HL-60/S4 treated with phorbol 12-myristate 13-acetate at 8.2 ng/mL for 4 days and 3 days (cell line): Measurements from ENCODE around the gene RRAGC.

Source experiments
- in situ Hi-C: fragments of 300-500 bp; cut with MboI; formaldehyde crosslinking; loops from 2 replicates; pipeline ENCODE4 v1.15.0; 2022; ENCODE audit warnings: low sequenced_read_pairs

RRAGC gene

GRCh38 chr1:38859561-38860453 lies at the start of gene RRAGC:
Gene RRAGC, minus strand, starts transcription at chr1:38859772. Its CDS starts 126 bp downstream, at chr1:38859646.
- in situ Hi-C loops: no loop called here

DNA sequence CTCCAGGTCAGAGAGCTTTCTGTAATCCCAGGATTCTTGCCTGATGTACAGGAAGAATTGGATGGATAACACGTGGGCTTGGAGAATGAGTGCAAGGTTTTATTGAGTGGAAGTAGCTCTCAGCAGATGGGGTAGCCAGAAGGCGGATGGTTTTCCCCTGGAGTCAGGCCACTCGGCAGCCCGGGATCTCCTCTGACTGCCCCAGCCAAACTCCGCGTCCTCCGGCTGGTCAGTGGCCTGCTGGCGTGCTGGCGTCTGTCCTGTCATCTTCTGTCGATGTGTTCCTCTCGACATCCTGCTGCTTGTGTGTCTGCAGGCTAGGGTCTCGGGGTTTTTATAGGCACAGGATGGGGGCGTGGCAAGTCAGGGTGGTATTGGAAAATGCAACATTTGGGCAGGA lies 49.2 kb upstream of the RRAGC start:
- in situ Hi-C loops: no loop called here

DNA sequence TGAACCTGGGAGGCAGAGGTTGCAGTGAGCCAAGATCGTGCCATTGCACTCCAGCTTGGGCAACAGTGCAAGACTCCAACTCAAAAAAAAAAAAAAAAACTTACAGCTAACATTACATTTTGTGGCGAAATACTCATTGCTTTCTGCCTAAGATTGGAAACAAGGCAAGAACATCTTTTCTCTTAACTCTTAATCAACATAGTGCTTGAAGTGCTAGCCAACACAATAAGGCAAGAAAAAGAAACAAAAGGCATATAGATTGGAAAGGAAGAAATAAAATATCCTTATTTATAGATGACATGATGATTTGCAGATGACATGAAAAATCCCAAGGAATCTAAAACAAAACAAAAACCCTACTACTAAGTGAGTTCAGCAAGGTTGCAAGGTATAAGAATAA lies 46.4 kb upstream of the RRAGC start:
- in situ Hi-C loops: no loop called here

DNA sequence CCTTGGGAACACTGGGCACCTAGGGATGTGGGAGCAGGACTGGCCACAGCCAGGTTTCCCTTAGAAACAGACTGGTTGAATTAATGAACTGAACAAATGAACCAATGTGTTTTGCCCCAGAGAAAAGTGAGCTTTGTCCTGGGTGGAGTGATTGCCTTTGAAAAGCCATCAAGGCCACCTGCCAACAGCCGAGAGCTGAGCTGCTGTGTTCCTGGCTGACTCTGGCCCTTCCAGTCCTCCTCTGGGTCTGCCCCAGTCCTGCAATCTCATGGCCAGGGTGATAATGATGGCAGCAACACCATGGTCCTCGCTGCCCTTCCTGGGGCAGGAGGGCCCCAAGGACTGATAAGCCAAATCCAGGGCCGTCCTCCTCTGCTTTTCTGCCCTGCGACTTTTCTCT lies 40.0 kb upstream of the RRAGC start:
- in situ Hi-C loops: no loop called here

- in situ Hi-C loops: no loop called here
These were observed 39.2 kb upstream of the RRAGC start for GRCh38 chr1:38898653-38899230.

DNA sequence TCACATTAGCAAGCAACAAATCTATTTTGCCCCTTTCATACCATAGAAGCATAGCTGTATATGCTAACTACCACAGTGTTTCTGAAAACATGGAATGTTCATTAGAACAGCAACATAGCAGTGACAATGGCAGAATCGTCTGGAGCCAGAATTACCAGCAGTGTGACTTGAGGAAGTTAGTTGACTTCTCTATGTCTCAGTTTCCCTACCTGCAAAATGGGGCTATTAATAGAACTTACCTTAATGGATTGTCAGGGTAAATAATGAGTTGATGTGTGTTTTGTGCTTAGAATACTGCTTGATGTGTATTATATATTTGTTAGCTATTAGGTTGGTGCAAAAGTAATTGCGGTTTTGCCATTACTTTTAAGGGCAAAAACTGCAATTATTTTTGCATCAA lies 36.6 kb upstream of the RRAGC start:
- in situ Hi-C loops: no loop called here

- in situ Hi-C loops: no loop called here
These were observed 33.4 kb upstream of the RRAGC start for GRCh38 chr1:38892976-38893375.

- in situ Hi-C loops: no loop called here
These were observed 32.2 kb upstream of the RRAGC start for GRCh38 chr1:38891753-38892152.

DNA sequence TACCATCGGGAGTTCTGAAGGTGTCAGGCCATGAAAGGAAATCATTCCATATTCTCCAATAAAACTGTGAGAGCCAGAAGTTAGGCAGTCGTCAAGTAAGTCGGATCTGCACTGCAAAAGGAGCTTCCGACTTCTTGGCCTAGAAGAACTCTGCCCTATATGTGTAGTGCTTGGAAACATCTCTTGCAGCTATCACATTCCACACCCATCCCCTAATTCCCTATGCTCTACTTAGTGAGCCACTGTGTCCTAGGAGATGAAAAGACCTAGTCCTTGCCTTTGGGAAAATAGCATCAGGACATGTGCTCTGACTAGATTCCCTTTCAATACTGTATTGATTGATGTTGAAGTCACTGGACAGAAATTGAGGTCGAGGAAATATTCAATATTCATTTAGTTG lies 30.0 kb upstream of the RRAGC start:
- in situ Hi-C loops: no loop called here

DNA sequence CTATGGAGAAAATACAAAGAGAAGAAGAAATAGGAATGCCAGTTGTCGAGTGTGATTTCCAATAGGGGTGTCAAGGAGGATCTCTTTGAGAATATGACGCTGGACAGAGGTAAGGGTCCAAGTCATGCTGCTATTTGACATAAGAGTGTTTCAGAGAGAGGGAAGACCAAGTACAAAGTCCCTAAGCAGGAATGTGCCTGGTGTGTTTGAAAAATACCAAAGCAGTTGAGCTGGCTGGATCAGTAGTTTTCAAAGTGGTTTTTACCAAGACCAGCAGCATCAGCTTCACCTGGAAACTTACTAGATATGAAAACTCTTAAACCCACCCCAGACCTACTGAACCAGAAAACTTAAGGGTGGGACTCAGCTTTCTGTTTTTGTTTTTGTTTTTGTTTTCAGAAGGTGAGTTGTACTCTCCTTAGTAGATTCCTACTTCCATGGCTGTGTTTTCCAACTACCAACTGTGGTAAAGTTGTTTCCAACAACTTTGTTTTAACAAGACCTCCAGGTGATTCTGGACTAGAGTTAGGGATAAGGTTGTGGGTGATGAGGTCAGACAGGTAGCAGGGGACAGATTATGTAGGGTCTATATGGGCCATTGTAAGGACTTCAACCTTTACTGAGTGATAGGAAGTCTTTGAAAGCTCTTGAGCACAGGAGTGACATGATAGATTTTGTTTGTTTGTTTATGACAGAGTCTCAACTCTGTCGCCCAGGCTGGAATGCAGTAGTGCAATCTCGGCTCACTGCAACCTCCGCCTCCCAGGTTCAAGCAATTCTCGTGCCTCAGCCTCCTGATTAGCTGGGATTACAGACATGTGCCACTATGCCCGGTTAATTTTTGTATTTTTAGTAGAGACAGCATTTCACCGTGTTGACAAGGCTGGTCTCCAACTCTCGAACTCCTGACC lies 29.1 kb upstream of the RRAGC start:
- in situ Hi-C loops: no loop called here

DNA sequence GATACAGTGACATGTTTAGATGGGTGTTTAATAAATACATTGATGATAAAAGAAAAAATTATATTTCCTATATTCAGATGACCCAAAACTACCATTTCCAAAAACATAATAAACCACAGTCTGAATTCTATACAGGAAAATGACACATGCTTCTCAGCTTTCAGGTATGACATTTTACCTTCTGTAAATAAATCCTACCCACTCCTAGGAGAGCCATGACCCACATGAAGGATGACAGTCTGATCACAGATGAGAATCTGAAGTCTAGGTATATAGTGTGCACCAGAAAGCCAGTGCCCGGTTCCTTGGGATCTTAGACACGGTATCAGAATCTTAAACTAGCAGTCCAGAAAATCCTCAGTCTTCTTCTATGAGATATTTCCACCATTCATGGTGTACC lies 25.5 kb upstream of the RRAGC start:
- in situ Hi-C loops: no loop called here

DNA sequence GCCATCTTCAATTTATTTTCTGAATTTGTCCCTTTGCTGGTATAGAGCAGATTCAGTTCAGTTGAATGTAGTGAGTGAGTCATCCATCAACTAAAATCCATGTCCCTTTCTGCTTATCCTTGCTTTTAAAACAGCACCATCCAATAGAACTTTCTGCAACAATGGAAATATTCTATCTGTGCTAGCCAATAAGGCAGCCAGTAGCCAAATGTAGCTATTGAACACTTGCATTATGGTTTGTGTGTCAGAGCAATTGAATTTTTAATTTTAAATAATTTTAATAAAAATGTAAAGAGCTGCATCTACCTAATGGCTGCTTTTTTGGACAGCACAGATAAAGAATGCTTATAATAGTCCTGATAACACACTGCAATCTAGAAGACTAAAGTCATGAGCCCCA lies 21.9 kb upstream of the RRAGC start, which contains the start of gene GJA9:
GJA9 (minus strand) TSS at position 101 of the 400 bp plus-strand sequence. CDS start 5,489 bp downstream, outside the sequence.
- in situ Hi-C loops: no loop called here

DNA sequence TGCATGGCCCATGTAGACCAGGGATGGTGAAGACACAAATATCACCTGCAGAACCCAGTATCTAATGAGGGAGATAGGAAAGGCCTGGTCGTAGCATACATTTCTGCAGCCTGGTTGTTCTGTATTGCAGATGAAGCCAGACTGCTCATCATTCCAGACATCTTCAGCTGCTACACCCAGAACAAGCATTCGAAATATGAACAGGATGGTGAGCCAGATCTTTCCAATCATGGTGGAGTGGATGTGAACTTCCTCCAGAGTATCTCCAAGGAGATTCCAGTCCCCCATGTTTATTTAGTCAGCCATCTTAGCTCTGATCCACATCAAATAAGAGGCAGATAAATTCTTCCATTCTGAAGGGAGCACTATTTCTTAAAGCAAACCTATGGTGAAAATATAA lies 16.2 kb upstream of the RRAGC start:
- in situ Hi-C loops: no loop called here

DNA sequence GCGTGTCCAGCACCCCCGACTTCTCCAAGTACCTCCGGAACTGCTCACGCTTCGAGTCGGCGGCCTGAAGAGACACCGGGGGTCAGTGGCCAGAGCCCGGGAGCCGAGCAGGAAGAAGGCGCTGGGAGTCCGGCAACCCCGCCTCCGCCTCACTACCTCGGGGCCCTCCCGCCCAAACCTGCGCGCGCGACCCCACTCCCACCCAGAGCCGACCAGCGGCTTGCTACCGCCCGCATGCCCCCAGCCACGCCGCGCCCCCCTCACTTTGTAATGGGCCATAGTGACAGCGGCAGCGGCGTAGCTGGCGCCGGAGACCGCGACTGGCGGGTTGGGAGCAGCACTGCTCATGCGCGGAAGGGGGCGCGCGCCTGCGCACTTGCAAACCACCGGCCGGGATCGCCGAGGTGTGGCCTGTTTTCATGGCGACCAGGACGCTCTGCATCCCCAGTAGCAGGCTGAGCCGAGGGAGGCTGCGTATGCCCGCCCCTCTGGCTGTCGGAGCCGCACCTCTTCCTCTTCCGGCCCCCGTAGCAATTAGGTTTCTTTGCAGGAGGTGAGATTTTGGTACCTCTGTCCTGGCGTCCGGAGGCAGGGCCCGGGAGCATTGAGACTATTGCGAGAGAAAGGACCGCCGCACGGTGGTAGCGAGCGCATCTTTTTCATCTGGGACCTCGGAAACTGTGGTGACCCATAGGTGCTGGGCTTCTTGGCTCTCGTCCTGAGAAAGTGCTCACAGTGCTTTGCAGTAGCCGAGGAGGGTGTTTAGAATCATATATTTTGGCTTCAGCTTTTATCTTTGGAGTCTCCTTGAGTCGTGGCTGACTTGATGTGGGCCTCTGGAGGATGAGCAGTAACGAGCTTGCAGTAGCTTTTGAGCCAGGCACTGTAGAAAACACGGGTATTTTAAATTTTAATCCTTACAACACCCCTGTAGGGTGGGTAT lies 13.7 kb upstream of the RRAGC start, which contains the start of gene MYCBP:
MYCBP (minus strand) TSS at position 322 of the 943 bp plus-strand sequence; CDS start at position 279, 43 bp downstream.
- in situ Hi-C loops: no loop called here

GRCh38 chr1:38872401-38873026 lies 12.9 kb upstream of the RRAGC start:
- in situ Hi-C loops: no loop called here

DNA sequence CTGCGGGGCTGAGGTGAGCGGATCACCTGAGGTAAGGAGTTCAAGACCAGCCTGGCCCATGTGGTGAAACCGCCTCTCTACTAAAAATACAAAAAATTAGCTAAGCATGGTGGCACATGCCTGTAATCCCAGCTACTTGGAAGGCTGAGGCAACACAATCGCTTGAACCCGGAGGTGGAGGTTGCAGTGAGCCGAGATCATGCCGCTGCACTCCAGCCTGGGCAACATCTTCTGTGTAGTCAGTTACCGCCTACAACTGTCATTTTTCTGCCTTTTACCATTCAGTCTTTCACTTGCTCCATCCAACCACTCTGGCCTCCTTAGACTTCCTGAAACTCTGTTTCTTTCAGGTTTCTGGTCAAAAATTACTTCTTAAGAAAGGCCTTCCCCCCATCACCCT lies 11.4 kb upstream of the RRAGC start:
- in situ Hi-C loops: no loop called here

DNA sequence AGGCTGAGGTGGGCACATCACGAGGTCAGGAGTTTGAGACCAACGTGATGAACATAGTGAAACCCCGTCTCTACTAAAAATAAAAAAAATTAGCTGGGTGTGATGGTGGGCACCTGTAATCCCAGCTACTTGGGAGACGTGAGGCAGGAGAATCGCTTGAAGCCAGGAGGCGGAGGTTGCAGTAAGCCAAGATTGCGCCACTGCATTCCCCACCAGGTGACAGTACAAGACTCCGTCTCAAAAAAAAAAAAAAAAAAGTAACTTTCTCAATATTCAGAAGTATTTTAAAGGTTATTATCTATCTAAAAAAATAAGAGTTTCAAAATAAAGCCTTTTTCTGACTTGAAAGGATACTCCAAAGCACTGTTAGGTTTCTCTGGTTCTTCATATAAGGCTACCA lies 7.6 kb upstream of the RRAGC start:
- in situ Hi-C loops: no loop called here

GRCh38 chr1:38865112-38865715 lies 5.6 kb upstream of the RRAGC start:
- in situ Hi-C loops: no loop called here

DNA sequence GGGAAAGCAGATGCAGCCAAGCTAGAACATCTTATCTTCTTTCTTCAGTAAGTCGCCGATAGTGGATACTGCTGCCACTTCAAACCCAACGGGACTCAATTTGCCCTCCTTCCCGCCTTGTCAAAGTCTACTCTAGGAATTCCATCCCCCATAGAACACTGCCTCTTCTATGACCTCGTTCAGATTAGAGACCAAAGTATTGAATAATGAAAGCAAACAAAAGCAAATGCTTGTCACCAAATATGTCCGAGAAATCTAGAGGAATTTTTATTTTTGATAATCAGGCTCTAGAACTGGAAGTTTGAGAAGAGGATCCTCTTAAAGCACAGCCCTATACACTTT lies 853 bp upstream of the RRAGC start:
- in situ Hi-C loops: no loop called here
